HCT116 (cell line): Measurements from ENCODE around the gene PHC3. TPM values are rescaled to one million over a fixed set of nuclear protein-coding genes. Genes with fewer than 3 reads are reported as not detected.

Experiments used
- ATAC-seq: fragments of 200-7000 bp; cut with Tn5 transposase; 2 replicates; pipeline ENCODE4 v1.9.1; 2020; ENCODE audit warnings: mild to moderate bottlenecking, moderate library complexity
- BruUV-seq: library from RNA; stranded (reverse); fragments of 400-500 nt; replicated peaks from 2 replicates; lab custom pipeline; 2021; lab: Mats Ljungman, UMichigan
- CTCF ChIA-PET: fragments of 300-600 bp; sonication (Branson Sonifier 250); formaldehyde crosslinking; loops from one replicate; lab custom pipeline; 2021; ENCODE audit warnings: antibody characterized with exemption; lab: Charles Lee
- POLR2A ChIA-PET: fragments of 300-600, 350-600 bp; sonication (Branson Sonifier 250); formaldehyde crosslinking; loops from one replicate; lab custom pipeline; 2021; ENCODE audit warnings: antibody characterized with exemption; lab: Charles Lee
- RAD21 ChIA-PET, 2 experiments: fragments of 300-600 bp; sonication (Branson Sonifier 250); formaldehyde crosslinking; loops; one replicate each; lab custom pipeline; 2023; ENCODE audit warnings: low total read pairs in 2 of 2; ENCODE audit not compliant: uncharacterized antibody in 2 of 2, unreplicated experiment in 2 of 2, low non-redundant PET in 1 of 2; lab: Charles Lee
- DNase-seq: peaks from one replicate; pipeline ENCODE4 v3.0.0-alpha.2; 2010; ENCODE audit warnings: low read depth, low spot score
- H2AFZ ChIP-seq: fragments of 200-600 bp; shearing (Covaris generic), sonication (generic); 2 replicates; pipeline ENCODE4 v1.6.1; 2017; ENCODE audit warnings: low read depth, mixed run types, mixed read lengths, antibody characterized with exemption, low read length; ENCODE audit not compliant: poor library complexity, severe bottlenecking
- H3K27ac ChIP-seq: 2 replicates; pipeline ENCODE4 v1.5.1; 2012; ENCODE audit warnings: low read depth, low read length
- H3K27me3 ChIP-seq: fragments of 200-600 bp; sonication (generic); 2 replicates; pipeline ENCODE4 v1.6.1; 2016; ENCODE audit warnings: mixed run types, low read length, mixed read lengths; ENCODE audit not compliant: insufficient read depth
- H3K36me3 ChIP-seq, 2 experiments: fragments of 200-500 bp in 1 of 2; fragments of 200-600 bp in 1 of 2; sonication (Bioruptor generic) in 1 of 2; sonication (generic) in 1 of 2; 2 replicates each; pipeline versions ENCODE4 v1.5.1 to v1.6.1; 2014 to 2016; ENCODE audit warnings: low read length in 2 of 2, inconsistent platforms in 1 of 2, mixed read lengths in 1 of 2, mixed run types in 1 of 2; ENCODE audit not compliant: insufficient read depth in 2 of 2, control insufficient read depth in 1 of 2
- H3K4me1 ChIP-seq, 2 experiments: fragments of 200-600 bp in 1 of 2; sonication (generic) in 1 of 2; 2 replicates each; pipeline versions ENCODE4 v1.5.1 to v1.6.1; 2012 to 2017; ENCODE audit warnings: low read length in 2 of 2, inconsistent platforms in 1 of 2, mild to moderate bottlenecking in 1 of 2, mixed read lengths in 1 of 2, mixed run types in 1 of 2, moderate library complexity in 1 of 2; ENCODE audit not compliant: insufficient read depth in 2 of 2, control insufficient read depth in 1 of 2
- H3K4me2 ChIP-seq: fragments of 200-600 bp; sonication (generic); 2 replicates; pipeline ENCODE4 v1.6.1; 2017; ENCODE audit warnings: mixed run types, low read length, mixed read lengths
- H3K4me3 ChIP-seq, 2 experiments: fragments of 200-600 bp in 1 of 2; sonication (generic) in 1 of 2; replicated peaks in 1 of 2; 2 replicates each; pipeline ENCODE4 v1.5.1; 2011 to 2016; ENCODE audit warnings: low read length in 2 of 2, control low read depth in 1 of 2, low read depth in 1 of 2, mild to moderate bottlenecking in 1 of 2, mixed read lengths in 1 of 2, mixed run types in 1 of 2
- H3K79me2 ChIP-seq: fragments of 200-600 bp; sonication (generic); 2 replicates; pipeline ENCODE4 v1.6.1; 2017; ENCODE audit warnings: mild to moderate bottlenecking, mixed run types, low read length, moderate library complexity, mixed read lengths; ENCODE audit not compliant: insufficient read depth
- H3K9ac ChIP-seq: fragments of 200-600 bp; sonication (generic); 2 replicates; pipeline ENCODE4 v1.6.1; 2016; ENCODE audit warnings: low read length, mixed read lengths
- H3K9me2 ChIP-seq: fragments of 200-600 bp; sonication (generic), shearing (Covaris generic); 2 replicates; pipeline ENCODE4 v1.6.1; 2017; ENCODE audit warnings: mixed run types, mild to moderate bottlenecking, moderate library complexity; ENCODE audit not compliant: insufficient read depth
- H3K9me3 ChIP-seq, 2 experiments: fragments of 200-500 bp in 1 of 2; fragments of 200-600 bp in 1 of 2; sonication (Bioruptor generic) in 1 of 2; sonication (generic) in 1 of 2; 2 replicates each; pipeline ENCODE4 v1.6.1; 2014 to 2017; ENCODE audit warnings: low read length in 2 of 2, mixed read lengths in 2 of 2, inconsistent platforms in 1 of 2, low read depth in 1 of 2, mild to moderate bottlenecking in 1 of 2, mixed run types in 1 of 2, moderate library complexity in 1 of 2; ENCODE audit not compliant: control insufficient read depth in 1 of 2, insufficient read depth in 1 of 2
- H4K20me1 ChIP-seq: fragments of 200-600 bp; sonication (generic), shearing (Covaris generic); 2 replicates; pipeline ENCODE4 v1.6.1; 2017; ENCODE audit warnings: mixed run types, mild to moderate bottlenecking, moderate library complexity; ENCODE audit not compliant: insufficient read depth
- CBX3 ChIP-seq: IDR thresholded peaks from 2 replicates; pipeline ENCODE4 v1.6.1; 2012; ENCODE audit warnings: low read depth
- EGR1 ChIP-seq: IDR thresholded peaks from 2 replicates; pipeline ENCODE4 v1.6.1; 2012; ENCODE audit warnings: low read depth
- ELF1 ChIP-seq: IDR thresholded peaks from 2 replicates; pipeline ENCODE4 v1.6.1; 2012; ENCODE audit warnings: low read depth, borderline replicate concordance
- EZH2 ChIP-seq: fragments of 200-600 bp; sonication (generic); IDR thresholded peaks from 2 replicates; pipeline ENCODE4 v1.6.1; 2017; ENCODE audit warnings: antibody characterized with exemption, mixed run types
- EZH2phosphoT487 ChIP-seq: fragments of 200-600 bp; IDR thresholded peaks from 2 replicates; pipeline ENCODE4 v1.6.1; 2018; ENCODE audit warnings: antibody characterized with exemption, borderline replicate concordance
- FOSL1 ChIP-seq: IDR thresholded peaks from 2 replicates; pipeline ENCODE4 v1.6.1; 2012; ENCODE audit warnings: low read depth
- JUND ChIP-seq: IDR thresholded peaks from 2 replicates; pipeline ENCODE4 v1.6.1; 2012
- POLR2A ChIP-seq: IDR thresholded peaks from 2 replicates; pipeline ENCODE4 v1.7.0; 2011; ENCODE audit warnings: borderline replicate concordance; ENCODE audit not compliant: insufficient read depth, insufficient read length; ENCODE audit errors: extremely low read depth
- POLR2AphosphoS5 ChIP-seq: IDR thresholded peaks from 2 replicates; pipeline ENCODE4 v1.6.1; 2011; ENCODE audit warnings: mild to moderate bottlenecking, low read depth, low read length, moderate library complexity
- RAD21 ChIP-seq: IDR thresholded peaks from 2 replicates; pipeline ENCODE4 v1.6.1; 2012; ENCODE audit warnings: low read depth, mild to moderate bottlenecking
- SIN3A ChIP-seq: IDR thresholded peaks from 2 replicates; pipeline ENCODE4 v1.6.1; 2012; ENCODE audit warnings: low read depth
- SP1 ChIP-seq: IDR thresholded peaks from 2 replicates; pipeline ENCODE4 v1.6.1; 2012; ENCODE audit warnings: low read depth
- intact Hi-C: fragments of 100-400 bp; cut with micrococcal nuclease; formaldehyde crosslinking; loops from 2 replicates; pipeline ENCODE4 v1.10.0; 2022
- total RNA-seq: library from RNA; stranded (reverse); gene quantifications from one replicate; pipeline ENCODE4 v1.2.1, GENCODE V29; 2021; ENCODE audit not compliant: unreplicated experiment
- TF ChIP-seq, protein P1 (sequence below), 3 experiments: fragments of 200-600 bp in 1 of 3; sonication (generic) in 1 of 3; IDR thresholded peaks in 2 of 3; conservative IDR thresholded peaks in 1 of 3; 2 replicates each; pipeline ENCODE4 v1.5.1; 2012 to 2017; ENCODE audit warnings: low read depth in 2 of 3, low read length in 2 of 3, antibody characterized with exemption in 1 of 3, borderline replicate concordance in 1 of 3, control low read depth in 1 of 3, mild to moderate bottlenecking in 1 of 3, mixed read lengths in 1 of 3, mixed run types in 1 of 3, moderate library complexity in 1 of 3; ENCODE audit not compliant: insufficient read depth in 1 of 3
- TF ChIP-seq, protein P2 (sequence below): IDR thresholded peaks from 2 replicates; pipeline ENCODE4 v1.6.1; 2011; ENCODE audit warnings: mild to moderate bottlenecking, low read length, moderate library complexity; ENCODE audit not compliant: insufficient replicate concordance; ENCODE audit errors: extremely low read depth
- TF ChIP-seq, protein P3 (sequence below): IDR thresholded peaks from 2 replicates; pipeline ENCODE4 v1.6.1; 2012
- TF ChIP-seq, protein P4 (sequence below): IDR thresholded peaks from 2 replicates; pipeline ENCODE4 v1.6.1; 2012; ENCODE audit warnings: low read depth

The PHC3 gene
- total RNA-seq, 1 experiment from 2014 or later = 40.1 TPM

DNA sequence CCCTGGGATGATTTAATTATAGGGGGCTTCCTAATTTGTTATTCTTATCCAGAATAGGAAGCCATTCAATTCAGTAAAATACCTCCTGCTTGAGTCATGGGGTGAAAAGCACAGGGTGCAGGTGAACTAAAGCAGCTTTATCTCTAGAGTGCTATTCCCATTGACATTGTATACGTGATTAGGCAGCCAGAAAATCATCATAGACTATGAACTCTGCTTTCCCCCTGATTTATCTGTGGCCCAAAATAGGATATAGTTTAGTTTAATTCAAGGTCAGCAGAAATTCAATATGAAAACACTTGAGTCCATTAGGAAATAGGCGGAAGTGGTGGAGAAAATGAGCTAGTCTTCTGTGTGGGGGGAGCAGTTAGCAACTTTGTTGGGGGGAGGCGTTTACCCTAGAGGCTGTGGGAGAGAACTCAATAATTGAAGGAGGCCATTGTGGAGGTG is 22.5 kb upstream of the PHC3 start (continued):
- TF ChIP-seq, protein P1, sequence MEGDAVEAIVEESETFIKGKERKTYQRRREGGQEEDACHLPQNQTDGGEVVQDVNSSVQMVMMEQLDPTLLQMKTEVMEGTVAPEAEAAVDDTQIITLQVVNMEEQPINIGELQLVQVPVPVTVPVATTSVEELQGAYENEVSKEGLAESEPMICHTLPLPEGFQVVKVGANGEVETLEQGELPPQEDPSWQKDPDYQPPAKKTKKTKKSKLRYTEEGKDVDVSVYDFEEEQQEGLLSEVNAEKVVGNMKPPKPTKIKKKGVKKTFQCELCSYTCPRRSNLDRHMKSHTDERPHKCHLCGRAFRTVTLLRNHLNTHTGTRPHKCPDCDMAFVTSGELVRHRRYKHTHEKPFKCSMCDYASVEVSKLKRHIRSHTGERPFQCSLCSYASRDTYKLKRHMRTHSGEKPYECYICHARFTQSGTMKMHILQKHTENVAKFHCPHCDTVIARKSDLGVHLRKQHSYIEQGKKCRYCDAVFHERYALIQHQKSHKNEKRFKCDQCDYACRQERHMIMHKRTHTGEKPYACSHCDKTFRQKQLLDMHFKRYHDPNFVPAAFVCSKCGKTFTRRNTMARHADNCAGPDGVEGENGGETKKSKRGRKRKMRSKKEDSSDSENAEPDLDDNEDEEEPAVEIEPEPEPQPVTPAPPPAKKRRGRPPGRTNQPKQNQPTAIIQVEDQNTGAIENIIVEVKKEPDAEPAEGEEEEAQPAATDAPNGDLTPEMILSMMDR (IDR thresholded peaks at IDR 0.05 in 2 of 3, conservative IDR thresholded peaks at IDR 0.05 in 1 of 3; ENCODE audit: borderline replicate concordance in 1 of 3, insufficient read depth in 1 of 3, low read depth in 2 of 3, low read length in 2 of 3) = no peak

DNA sequence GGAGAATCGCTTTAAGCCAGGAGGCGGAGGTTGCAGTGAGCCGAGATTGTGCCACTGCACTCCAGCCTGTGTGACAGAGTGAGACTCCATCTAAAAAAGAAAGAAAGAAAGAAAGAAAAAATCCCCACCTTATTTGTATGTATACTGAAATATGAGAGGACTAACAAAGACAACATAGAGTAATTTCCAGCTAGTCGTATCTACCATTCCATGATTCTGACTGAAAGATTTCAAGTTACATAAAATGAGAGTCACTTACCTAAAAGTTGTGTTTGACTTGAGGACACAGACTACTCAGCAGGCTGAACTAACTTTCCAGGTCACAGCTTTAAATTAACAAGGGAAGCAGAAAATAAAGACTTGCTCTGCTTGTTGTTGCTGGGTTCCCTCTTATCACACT is 21.9 kb upstream of the PHC3 start:
- Histone ChIP-seq H3K4me1 (no peaks in the 10 kb centered on the region), H3K4me3 (no peak overlapping the region), H4K20me1 (no peaks in the 10 kb centered on the region), H3K9me3 (no peaks in the 10 kb centered on the region), H3K36me3 (no peaks in the 10 kb centered on the region), H3K4me2 (no peak overlapping the region), H3K27ac (no peak overlapping the region), H3K79me2 (no peaks in the 10 kb centered on the region), H3K27me3 (no peaks in the 10 kb centered on the region), H3K9ac (no peak overlapping the region), H3K9me2 (no peaks in the 10 kb centered on the region), H2AFZ (no peak overlapping the region)
- ChIA-PET POLR2A (no interaction called here), RAD21 (no interaction called here), CTCF (no interaction called here)
- intact Hi-C loops = no loop called here
- no peak for ATAC-seq
- BruUV-seq = no TSS peak
- DNase-seq = no peak
- TF ChIP-seq ELF1 = no peak
- TF ChIP-seq POLR2A = no peak
- TF ChIP-seq JUND = no peak
- no peak for TF ChIP-seq EZH2phosphoT487
- TF ChIP-seq, protein P2, sequence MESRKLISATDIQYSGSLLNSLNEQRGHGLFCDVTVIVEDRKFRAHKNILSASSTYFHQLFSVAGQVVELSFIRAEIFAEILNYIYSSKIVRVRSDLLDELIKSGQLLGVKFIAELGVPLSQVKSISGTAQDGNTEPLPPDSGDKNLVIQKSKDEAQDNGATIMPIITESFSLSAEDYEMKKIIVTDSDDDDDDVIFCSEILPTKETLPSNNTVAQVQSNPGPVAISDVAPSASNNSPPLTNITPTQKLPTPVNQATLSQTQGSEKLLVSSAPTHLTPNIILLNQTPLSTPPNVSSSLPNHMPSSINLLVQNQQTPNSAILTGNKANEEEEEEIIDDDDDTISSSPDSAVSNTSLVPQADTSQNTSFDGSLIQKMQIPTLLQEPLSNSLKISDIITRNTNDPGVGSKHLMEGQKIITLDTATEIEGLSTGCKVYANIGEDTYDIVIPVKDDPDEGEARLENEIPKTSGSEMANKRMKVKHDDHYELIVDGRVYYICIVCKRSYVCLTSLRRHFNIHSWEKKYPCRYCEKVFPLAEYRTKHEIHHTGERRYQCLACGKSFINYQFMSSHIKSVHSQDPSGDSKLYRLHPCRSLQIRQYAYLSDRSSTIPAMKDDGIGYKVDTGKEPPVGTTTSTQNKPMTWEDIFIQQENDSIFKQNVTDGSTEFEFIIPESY = no peak
- TF ChIP-seq RAD21 = no peak
- TF ChIP-seq POLR2AphosphoS5 = no peak
- TF ChIP-seq, protein P3, sequence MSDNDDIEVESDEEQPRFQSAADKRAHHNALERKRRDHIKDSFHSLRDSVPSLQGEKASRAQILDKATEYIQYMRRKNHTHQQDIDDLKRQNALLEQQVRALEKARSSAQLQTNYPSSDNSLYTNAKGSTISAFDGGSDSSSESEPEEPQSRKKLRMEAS = no peak
- no peak for TF ChIP-seq FOSL1
- no peak for TF ChIP-seq EGR1
- no peak for TF ChIP-seq SIN3A
- no peak for TF ChIP-seq EZH2
- TF ChIP-seq, protein P1 (IDR thresholded peaks at IDR 0.05 in 2 of 3, conservative IDR thresholded peaks at IDR 0.05 in 1 of 3; ENCODE audit: borderline replicate concordance in 1 of 3, insufficient read depth in 1 of 3, low read depth in 2 of 3, low read length in 2 of 3) = no peak
- TF ChIP-seq CBX3 = no peak
- TF ChIP-seq, protein P4, sequence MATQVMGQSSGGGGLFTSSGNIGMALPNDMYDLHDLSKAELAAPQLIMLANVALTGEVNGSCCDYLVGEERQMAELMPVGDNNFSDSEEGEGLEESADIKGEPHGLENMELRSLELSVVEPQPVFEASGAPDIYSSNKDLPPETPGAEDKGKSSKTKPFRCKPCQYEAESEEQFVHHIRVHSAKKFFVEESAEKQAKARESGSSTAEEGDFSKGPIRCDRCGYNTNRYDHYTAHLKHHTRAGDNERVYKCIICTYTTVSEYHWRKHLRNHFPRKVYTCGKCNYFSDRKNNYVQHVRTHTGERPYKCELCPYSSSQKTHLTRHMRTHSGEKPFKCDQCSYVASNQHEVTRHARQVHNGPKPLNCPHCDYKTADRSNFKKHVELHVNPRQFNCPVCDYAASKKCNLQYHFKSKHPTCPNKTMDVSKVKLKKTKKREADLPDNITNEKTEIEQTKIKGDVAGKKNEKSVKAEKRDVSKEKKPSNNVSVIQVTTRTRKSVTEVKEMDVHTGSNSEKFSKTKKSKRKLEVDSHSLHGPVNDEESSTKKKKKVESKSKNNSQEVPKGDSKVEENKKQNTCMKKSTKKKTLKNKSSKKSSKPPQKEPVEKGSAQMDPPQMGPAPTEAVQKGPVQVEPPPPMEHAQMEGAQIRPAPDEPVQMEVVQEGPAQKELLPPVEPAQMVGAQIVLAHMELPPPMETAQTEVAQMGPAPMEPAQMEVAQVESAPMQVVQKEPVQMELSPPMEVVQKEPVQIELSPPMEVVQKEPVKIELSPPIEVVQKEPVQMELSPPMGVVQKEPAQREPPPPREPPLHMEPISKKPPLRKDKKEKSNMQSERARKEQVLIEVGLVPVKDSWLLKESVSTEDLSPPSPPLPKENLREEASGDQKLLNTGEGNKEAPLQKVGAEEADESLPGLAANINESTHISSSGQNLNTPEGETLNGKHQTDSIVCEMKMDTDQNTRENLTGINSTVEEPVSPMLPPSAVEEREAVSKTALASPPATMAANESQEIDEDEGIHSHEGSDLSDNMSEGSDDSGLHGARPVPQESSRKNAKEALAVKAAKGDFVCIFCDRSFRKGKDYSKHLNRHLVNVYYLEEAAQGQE = no peak
- TF ChIP-seq SP1 = no peak
